ENCODE data around the gene AREL1. TPM values are rescaled to one million over a fixed set of nuclear protein-coding genes. Genes with fewer than 3 reads are reported as not detected.

AREL1 gene
- total RNA-seq, 1 experiment from 2014 or later: 45.9 TPM

GRCh38 chr14:74733221-74733620 lies 20.3 kb upstream of the AREL1 start (continued):
- no peak for TF ChIP-seq RAD21 (IDR thresholded peaks at IDR 0.05; ENCODE audit: low read depth)
- TF ChIP-seq MAX (IDR thresholded peaks at IDR 0.05): no peak
- TF ChIP-seq CTCF (IDR thresholded peaks at IDR 0.05 in 2 of 3, conservative IDR thresholded peaks at IDR 0.05 in 1 of 3; ENCODE audit: borderline replicate concordance in 1 of 3, insufficient read depth in 1 of 3, low read depth in 2 of 3, low read length in 2 of 3): no peak
- no peak for TF ChIP-seq POLR2A (IDR thresholded peaks at IDR 0.05; ENCODE audit: borderline replicate concordance, extremely low read depth, insufficient read depth, insufficient read length)
- no peak for TF ChIP-seq YY1 (IDR thresholded peaks at IDR 0.05; ENCODE audit: extremely low read depth, insufficient replicate concordance, low read depth, low read length)
- TF ChIP-seq SIN3A (IDR thresholded peaks at IDR 0.05; ENCODE audit: low read depth): no peak
- no peak for TF ChIP-seq EGR1 (IDR thresholded peaks at IDR 0.05; ENCODE audit: low read depth)

- DNase-seq (ENCODE audit: low read depth, low spot score): no peak
- Histone ChIP-seq H3K4me3 (replicated peaks in 1 of 2; ENCODE audit: low read depth in 1 of 2, low read length in 2 of 2) (no peak overlapping the region), H3K9me2 (ENCODE audit: insufficient read depth) (no peaks in the 10 kb centered on the region), H3K4me2 (ENCODE audit: low read length) (no peak overlapping the region), H3K9ac (ENCODE audit: low read length) (no peak overlapping the region), H3K9me3 (ENCODE audit: control insufficient read depth in 1 of 2, insufficient read depth in 1 of 2, low read depth in 1 of 2, low read length in 2 of 2) (no peaks in the 10 kb centered on the region), H3K79me2 (ENCODE audit: insufficient read depth, low read length) (no peaks in the 10 kb centered on the region), H3K27ac (ENCODE audit: low read depth, low read length) (no peak overlapping the region), H2AFZ (ENCODE audit: low read depth, low read length, poor library complexity, severe bottlenecking) (no peak overlapping the region), H3K36me3 (ENCODE audit: control insufficient read depth in 1 of 2, insufficient read depth in 2 of 2, low read length in 2 of 2) (peaks cover 16 to 34% of the 10 kb centered on the region in 2 experiments), H3K27me3 (ENCODE audit: insufficient read depth, low read length) (no peaks in the 10 kb centered on the region), H4K20me1 (ENCODE audit: insufficient read depth) (no peaks in the 10 kb centered on the region), H3K4me1 (ENCODE audit: control insufficient read depth in 1 of 2, insufficient read depth in 2 of 2, low read length in 2 of 2) (peaks cover 0 to 3% of the 10 kb centered on the region in 2 experiments; a peak in 2 of 4 replicates)
- no peak for ATAC-seq
- BruUV-seq (replicated peaks): no TSS peak
- RAD21 ChIA-PET (ENCODE audit: low non-redundant PET in 1 of 2, low total read pairs in 2 of 2, uncharacterized antibody in 2 of 2, unreplicated experiment in 2 of 2): no interaction called here
- intact Hi-C loops (cut with micrococcal nuclease): no loop called here
- POLR2A ChIA-PET: no interaction called here
- CTCF ChIA-PET: no interaction called here
- TF ChIP-seq, protein P1, sequence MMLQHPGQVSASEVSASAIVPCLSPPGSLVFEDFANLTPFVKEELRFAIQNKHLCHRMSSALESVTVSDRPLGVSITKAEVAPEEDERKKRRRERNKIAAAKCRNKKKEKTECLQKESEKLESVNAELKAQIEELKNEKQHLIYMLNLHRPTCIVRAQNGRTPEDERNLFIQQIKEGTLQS (IDR thresholded peaks at IDR 0.05): no peak
- no peak for TF ChIP-seq SRF (IDR thresholded peaks at IDR 0.05; ENCODE audit: low read depth)
- TF ChIP-seq ZBTB33 (IDR thresholded peaks at IDR 0.05; ENCODE audit: extremely low read depth, insufficient replicate concordance, low read length): no peak
- no peak for TF ChIP-seq ZNF274 (IDR thresholded peaks at IDR 0.05; ENCODE audit: low read depth, low read length)
- TF ChIP-seq, protein P2, sequence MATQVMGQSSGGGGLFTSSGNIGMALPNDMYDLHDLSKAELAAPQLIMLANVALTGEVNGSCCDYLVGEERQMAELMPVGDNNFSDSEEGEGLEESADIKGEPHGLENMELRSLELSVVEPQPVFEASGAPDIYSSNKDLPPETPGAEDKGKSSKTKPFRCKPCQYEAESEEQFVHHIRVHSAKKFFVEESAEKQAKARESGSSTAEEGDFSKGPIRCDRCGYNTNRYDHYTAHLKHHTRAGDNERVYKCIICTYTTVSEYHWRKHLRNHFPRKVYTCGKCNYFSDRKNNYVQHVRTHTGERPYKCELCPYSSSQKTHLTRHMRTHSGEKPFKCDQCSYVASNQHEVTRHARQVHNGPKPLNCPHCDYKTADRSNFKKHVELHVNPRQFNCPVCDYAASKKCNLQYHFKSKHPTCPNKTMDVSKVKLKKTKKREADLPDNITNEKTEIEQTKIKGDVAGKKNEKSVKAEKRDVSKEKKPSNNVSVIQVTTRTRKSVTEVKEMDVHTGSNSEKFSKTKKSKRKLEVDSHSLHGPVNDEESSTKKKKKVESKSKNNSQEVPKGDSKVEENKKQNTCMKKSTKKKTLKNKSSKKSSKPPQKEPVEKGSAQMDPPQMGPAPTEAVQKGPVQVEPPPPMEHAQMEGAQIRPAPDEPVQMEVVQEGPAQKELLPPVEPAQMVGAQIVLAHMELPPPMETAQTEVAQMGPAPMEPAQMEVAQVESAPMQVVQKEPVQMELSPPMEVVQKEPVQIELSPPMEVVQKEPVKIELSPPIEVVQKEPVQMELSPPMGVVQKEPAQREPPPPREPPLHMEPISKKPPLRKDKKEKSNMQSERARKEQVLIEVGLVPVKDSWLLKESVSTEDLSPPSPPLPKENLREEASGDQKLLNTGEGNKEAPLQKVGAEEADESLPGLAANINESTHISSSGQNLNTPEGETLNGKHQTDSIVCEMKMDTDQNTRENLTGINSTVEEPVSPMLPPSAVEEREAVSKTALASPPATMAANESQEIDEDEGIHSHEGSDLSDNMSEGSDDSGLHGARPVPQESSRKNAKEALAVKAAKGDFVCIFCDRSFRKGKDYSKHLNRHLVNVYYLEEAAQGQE (IDR thresholded peaks at IDR 0.05; ENCODE audit: low read depth): no peak
- TF ChIP-seq SIN3A (IDR thresholded peaks at IDR 0.05; ENCODE audit: low read depth): no peak
- TF ChIP-seq JUND (IDR thresholded peaks at IDR 0.05): no peak
- no peak for TF ChIP-seq CBX3 (IDR thresholded peaks at IDR 0.05; ENCODE audit: low read depth)
- TF ChIP-seq FOSL1 (IDR thresholded peaks at IDR 0.05; ENCODE audit: low read depth): no peak
- no peak for TF ChIP-seq YY1 (IDR thresholded peaks at IDR 0.05; ENCODE audit: extremely low read depth, insufficient replicate concordance, low read depth, low read length)
Measured at GRCh38 chr14:74732387-74732786, 19.5 kb upstream of the AREL1 start.
